Measurements from ENCODE around the gene SLC35F4. TPM values are rescaled to one million over a fixed set of nuclear protein-coding genes. Genes with fewer than 3 reads are reported as not detected.
A peak's percentile ranks its signal among the peaks of the same experiment; 100 is the strongest.

Gene SLC35F4
- total RNA-seq, 6 experiments from 2014 or later: not detected

DNA sequence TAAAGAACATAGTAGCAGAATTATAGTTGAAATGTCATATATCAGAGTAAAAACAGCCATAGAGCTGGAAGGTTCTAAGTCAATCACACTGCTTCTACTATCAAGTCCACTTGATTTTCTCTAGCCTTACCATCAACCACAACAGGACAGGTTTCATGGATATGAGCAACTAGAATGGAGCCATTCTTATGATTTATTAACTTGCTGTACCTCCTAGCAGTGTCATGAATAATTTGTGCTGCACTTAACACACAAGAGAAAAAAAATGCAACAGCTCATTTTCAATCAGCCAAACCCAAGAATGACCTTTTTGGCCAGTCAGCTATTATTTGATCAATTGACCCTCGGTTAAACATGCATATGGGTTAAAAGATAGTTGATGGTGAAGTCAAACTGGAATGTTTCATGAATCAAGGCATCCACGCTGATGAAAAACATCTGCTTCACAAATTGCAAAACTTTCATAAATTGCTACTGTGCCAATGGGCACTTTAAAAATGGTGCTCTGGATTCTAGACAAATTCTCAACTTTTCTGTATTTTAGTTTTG lies 316.8 kb downstream of the SLC35F4 start:
- DNase-seq: no peak
- H3K4me1 Mint-ChIP-seq (ENCODE audit: low read depth): no peaks in the 10 kb centered on the region
- H3K4me3 Mint-ChIP-seq: no peak overlapping the region
- H3K27ac Mint-ChIP-seq: no peak overlapping the region
- H3K36me3 Mint-ChIP-seq (ENCODE audit: low read depth): no peaks in the 10 kb centered on the region
- no peaks in the 10 kb centered on the region for H3K27me3 Mint-ChIP-seq (ENCODE audit: insufficient read depth)
- TF ChIP-seq, protein P1, sequence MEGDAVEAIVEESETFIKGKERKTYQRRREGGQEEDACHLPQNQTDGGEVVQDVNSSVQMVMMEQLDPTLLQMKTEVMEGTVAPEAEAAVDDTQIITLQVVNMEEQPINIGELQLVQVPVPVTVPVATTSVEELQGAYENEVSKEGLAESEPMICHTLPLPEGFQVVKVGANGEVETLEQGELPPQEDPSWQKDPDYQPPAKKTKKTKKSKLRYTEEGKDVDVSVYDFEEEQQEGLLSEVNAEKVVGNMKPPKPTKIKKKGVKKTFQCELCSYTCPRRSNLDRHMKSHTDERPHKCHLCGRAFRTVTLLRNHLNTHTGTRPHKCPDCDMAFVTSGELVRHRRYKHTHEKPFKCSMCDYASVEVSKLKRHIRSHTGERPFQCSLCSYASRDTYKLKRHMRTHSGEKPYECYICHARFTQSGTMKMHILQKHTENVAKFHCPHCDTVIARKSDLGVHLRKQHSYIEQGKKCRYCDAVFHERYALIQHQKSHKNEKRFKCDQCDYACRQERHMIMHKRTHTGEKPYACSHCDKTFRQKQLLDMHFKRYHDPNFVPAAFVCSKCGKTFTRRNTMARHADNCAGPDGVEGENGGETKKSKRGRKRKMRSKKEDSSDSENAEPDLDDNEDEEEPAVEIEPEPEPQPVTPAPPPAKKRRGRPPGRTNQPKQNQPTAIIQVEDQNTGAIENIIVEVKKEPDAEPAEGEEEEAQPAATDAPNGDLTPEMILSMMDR (IDR thresholded peaks at IDR 0.05): no peak
- peaks cover 40% of the 10 kb centered on the region for H3K9me3 Mint-ChIP-seq

GRCh38 chr14:57547131-57547530 lies 318.8 kb downstream of the SLC35F4 start:
- TF ChIP-seq, protein P1 (IDR thresholded peaks at IDR 0.05): no peak
- Mint-ChIP-seq H3K9me3 (peaks cover 42% of the 10 kb centered on the region), H3K36me3 (ENCODE audit: low read depth) (no peaks in the 10 kb centered on the region), H3K4me1 (ENCODE audit: low read depth) (no peaks in the 10 kb centered on the region), H3K27me3 (ENCODE audit: insufficient read depth) (no peaks in the 10 kb centered on the region), H3K4me3 (no peak overlapping the region), H3K27ac (no peak overlapping the region)
- DNase-seq: no peak

GRCh38 chr14:57533214-57533613 lies 332.7 kb downstream of the SLC35F4 start:
- H3K36me3 Mint-ChIP-seq (ENCODE audit: low read depth): no peaks in the 10 kb centered on the region
- no peaks in the 10 kb centered on the region for H3K4me1 Mint-ChIP-seq (ENCODE audit: low read depth)
- TF ChIP-seq, protein P1 (IDR thresholded peaks at IDR 0.05): peak; percentile 74
- peaks cover 7% of the 10 kb centered on the region; the same call in 1 of the 2 replicates for H3K9me3 Mint-ChIP-seq
- H3K27me3 Mint-ChIP-seq (ENCODE audit: insufficient read depth): peaks cover 3% of the 10 kb centered on the region
- no peak for DNase-seq
- H3K27ac Mint-ChIP-seq: no peak overlapping the region
- H3K4me3 Mint-ChIP-seq: no peak overlapping the region

GRCh38 chr14:57530571-57530970 lies 335.3 kb downstream of the SLC35F4 start:
- H3K4me1 Mint-ChIP-seq (ENCODE audit: low read depth): no peaks in the 10 kb centered on the region
- H3K9me3 Mint-ChIP-seq: peaks cover 11% of the 10 kb centered on the region

GRCh38 chr14:57526942-57527341 lies 338.9 kb downstream of the SLC35F4 start:
- DNase-seq: no peak
- no peak overlapping the region for H3K4me3 Mint-ChIP-seq
- H3K27ac Mint-ChIP-seq: no peak overlapping the region
- peaks cover 3% of the 10 kb centered on the region; the same call in 1 of the 2 replicates for H3K27me3 Mint-ChIP-seq (ENCODE audit: insufficient read depth)
- H3K9me3 Mint-ChIP-seq: peaks cover 44% of the 10 kb centered on the region
- TF ChIP-seq, protein P1 (IDR thresholded peaks at IDR 0.05): no peak
- no peaks in the 10 kb centered on the region for H3K4me1 Mint-ChIP-seq (ENCODE audit: low read depth)
- H3K36me3 Mint-ChIP-seq (ENCODE audit: low read depth): no peaks in the 10 kb centered on the region

More at GRCh38 chr14:57530571-57530970, 335.3 kb downstream of the SLC35F4 start:
- Mint-ChIP-seq H3K27ac (no peak overlapping the region), H3K27me3 (ENCODE audit: insufficient read depth) (peaks cover 4% of the 10 kb centered on the region; the same call in 1 of the 2 replicates), H3K4me3 (no peak overlapping the region), H3K36me3 (ENCODE audit: low read depth) (no peaks in the 10 kb centered on the region)
- DNase-seq: no peak
- TF ChIP-seq, protein P1 (IDR thresholded peaks at IDR 0.05): no peak
